ENCODE measurements around the gene RPGRIP1L.

DNA sequence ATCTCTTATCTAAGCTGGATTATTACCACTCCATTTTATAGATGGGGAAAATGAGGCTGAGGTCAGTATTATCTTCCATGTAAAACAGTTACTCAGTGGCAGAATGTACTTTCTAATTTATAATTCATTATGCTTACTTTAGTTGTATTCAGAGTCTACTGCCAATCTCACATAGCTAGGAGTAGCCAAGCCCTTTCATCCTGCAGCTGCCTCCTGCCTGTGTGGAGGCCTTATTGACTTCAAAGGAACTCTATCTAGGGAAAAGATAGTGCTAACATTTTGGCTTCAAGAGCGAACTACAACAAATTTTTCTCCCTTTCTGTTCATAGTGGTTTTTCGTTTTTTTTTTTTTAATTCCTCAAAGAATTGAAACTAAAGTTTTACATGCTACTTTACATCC lies 12.9 kb downstream of the RPGRIP1L start:
- TF ChIP-seq CTCF (IDR thresholded peaks at IDR 0.05) (no peak), POLR2A (IDR thresholded peaks at IDR 0.05) (no peak)
